H54 (cell line): ENCODE results near the gene KIF21B.
"Not testable (repeated sequence)": the region's sequence is repeated elsewhere in the genome, so short reads cannot be mapped to it uniquely, and the experiment has no call there.

Experiments used
- DNase-seq: peaks from one replicate; pipeline ENCODE4 v3.0.0; 2011; ENCODE audit warnings: low spot score, mixed read lengths; ENCODE audit not compliant: insufficient read length
- FAIRE-seq: peaks from 3 replicates; lab custom pipeline; 2011; peaks lifted over from hg19 to GRCh38; lab: Jason Lieb, UNC
- POLR2A ChIP-seq: IDR thresholded peaks from 2 replicates; pipeline ENCODE4 v1.6.1; 2011; ENCODE audit warnings: low read depth, mild to moderate bottlenecking, low read length

The KIF21B gene

GRCh38 chr1:200971428-200971903, 52.0 kb downstream of the KIF21B start:
- FAIRE-seq = no peak
- no peak for TF ChIP-seq POLR2A
- DNase-seq = no peak

GRCh38 chr1:200970771-200971427, 52.6 kb downstream of the KIF21B start:
- FAIRE-seq = no peak
- TF ChIP-seq POLR2A = no peak
- DNase-seq = no peak

- DNase-seq (no peak), FAIRE-seq (no peak)
- TF ChIP-seq POLR2A = no peak
Observed at GRCh38 chr1:200969726-200970561, 53.6 kb downstream of the KIF21B start.

- TF ChIP-seq POLR2A = no peak
- no peak for DNase-seq
- FAIRE-seq = no peak
Observed at GRCh38 chr1:200968469-200969410, 54.8 kb downstream of the KIF21B start.

- DNase-seq (no peak), FAIRE-seq (no peak)
Observed at GRCh38 chr1:200967693-200968468, 55.6 kb downstream of the KIF21B start.

GRCh38 chr1:200966934-200967333, 56.6 kb downstream of the KIF21B start:
- FAIRE-seq = no peak
- DNase-seq = no peak
- no peak for TF ChIP-seq POLR2A

More at GRCh38 chr1:200967693-200968468, 55.6 kb downstream of the KIF21B start:
- no peak for TF ChIP-seq POLR2A

GRCh38 chr1:200965111-200965805, 58.3 kb downstream of the KIF21B start:
- TF ChIP-seq POLR2A = no peak
- FAIRE-seq (no peak), DNase-seq (no peak)

GRCh38 chr1:200963888-200964287, 59.6 kb downstream of the KIF21B start:
- not testable (repeated sequence) for FAIRE-seq, DNase-seq

GRCh38 chr1:200963076-200963475, 60.4 kb downstream of the KIF21B start:
- no peak for TF ChIP-seq POLR2A
- FAIRE-seq (no peak), DNase-seq (no peak)

- TF ChIP-seq POLR2A = no peak
- DNase-seq = no peak
Observed at GRCh38 chr1:200962631-200963030, 60.9 kb downstream of the KIF21B start.

GRCh38 chr1:200962151-200962550, 61.4 kb downstream of the KIF21B start:
- not testable (repeated sequence) for FAIRE-seq, DNase-seq

More at GRCh38 chr1:200962631-200963030, 60.9 kb downstream of the KIF21B start:
- FAIRE-seq = no peak

GRCh38 chr1:200960948-200961340, 62.6 kb downstream of the KIF21B start:
- no peak for DNase-seq
- FAIRE-seq = no peak

More at GRCh38 chr1:200960948-200961340, 62.6 kb downstream of the KIF21B start:
- no peak for TF ChIP-seq POLR2A
